HG03378 (cell line): Measurements from ENCODE around the gene NHLRC4.

Source experiments
- ATAC-seq: cut with Tn5 transposase; IDR thresholded peaks from one replicate; pipeline ENCODE4 v1.9.1; 2021; ENCODE audit warnings: mild to moderate bottlenecking, moderate library complexity; ENCODE audit not compliant: unreplicated experiment

Gene NHLRC4, protein sequence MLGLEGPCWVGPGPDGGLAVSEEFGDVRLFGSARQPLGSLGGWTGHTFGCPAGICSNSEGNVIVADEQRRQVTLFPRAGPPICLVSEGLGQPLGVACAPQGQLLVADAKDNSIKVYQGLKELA

DNA sequence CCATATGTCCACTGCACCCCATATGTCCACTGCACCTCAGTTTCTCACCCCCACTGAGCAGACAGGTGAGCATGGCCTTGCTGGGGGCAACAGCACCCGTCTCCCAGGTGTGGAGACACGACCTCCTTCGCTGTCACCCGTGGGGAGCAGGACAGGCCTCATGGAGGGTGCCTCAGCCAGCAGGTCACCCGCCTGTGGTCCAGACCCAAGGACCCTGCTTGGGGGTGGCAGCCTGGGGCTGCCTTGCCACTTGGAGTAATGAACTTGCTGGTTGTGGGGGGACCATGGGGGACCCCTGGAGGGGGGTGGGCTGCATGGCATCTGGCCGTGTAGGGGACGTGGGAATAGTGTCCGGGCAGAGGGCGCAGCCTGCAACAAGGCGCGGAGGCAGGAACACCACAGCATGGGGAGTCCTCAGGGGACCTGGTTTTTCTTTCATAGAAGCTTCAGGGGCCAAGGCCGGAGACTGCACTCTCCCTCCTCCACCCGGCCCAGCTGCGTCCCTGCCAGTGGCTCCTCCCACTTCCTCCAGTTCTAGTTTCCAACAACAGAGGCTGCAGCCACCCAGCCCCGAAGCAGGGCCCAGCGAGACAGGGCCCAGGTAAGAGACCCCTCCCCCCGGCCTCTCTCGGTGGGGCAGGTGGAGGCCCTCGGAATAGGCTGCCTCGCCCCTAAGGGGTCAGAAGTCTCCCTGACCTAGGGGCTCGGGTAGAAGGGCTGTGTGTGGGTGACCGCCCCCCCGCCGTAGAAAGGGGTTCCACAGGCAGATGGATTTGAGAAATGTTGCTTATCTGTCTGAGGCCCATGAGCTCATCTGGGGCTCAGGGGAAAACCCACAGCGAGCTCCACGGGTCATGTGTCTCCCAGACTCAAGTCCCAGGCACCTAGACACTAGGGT is at the start of gene NHLRC4:
Gene NHLRC4, plus strand, starts transcription at position 531 of the 898 bp plus-strand sequence. CDS start 1,043 bp downstream, outside the sequence.
- ATAC-seq: no peak

DNA sequence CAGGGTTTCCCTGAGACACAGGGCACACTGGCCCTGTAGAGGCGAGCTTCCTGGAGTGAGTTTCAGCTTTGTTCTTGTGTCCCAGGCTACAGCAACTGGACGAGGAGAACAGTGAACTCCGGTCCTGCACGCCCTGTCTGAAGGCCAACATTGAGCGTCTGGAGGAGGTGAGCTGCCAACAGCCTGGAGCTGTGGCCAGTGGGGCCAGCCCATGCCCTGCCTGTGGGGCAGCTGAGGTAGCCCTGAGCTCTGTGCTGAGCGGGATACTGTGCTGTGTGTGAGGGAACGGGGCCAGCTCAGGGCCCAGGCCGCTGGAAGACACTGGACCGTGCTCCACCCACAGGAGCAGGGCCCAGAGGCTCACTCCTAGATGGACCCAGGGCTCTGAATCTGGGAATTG is 47.9 kb upstream of the NHLRC4 start:
- no peak for ATAC-seq

DNA sequence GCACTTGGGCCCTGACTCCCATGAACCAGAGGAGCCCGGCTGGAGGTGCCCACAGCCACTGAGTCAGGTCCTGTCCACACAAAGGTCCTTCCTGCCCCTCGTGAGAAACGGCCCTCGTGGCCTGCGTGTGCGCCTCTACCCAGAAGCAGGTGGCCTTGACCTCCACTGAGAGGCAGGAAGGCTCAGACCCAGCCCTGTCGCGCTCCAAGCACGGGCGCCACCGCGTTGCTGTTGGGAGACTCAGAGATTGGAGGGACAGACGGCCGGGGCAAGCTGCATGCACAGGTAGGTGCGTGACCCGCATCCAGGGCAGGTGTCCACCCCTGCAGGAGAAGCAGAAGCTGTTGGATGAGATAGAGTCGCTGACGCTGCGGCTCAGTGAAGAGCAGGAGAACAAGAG is 47.4 kb upstream of the NHLRC4 start:
- ATAC-seq: no peak

DNA sequence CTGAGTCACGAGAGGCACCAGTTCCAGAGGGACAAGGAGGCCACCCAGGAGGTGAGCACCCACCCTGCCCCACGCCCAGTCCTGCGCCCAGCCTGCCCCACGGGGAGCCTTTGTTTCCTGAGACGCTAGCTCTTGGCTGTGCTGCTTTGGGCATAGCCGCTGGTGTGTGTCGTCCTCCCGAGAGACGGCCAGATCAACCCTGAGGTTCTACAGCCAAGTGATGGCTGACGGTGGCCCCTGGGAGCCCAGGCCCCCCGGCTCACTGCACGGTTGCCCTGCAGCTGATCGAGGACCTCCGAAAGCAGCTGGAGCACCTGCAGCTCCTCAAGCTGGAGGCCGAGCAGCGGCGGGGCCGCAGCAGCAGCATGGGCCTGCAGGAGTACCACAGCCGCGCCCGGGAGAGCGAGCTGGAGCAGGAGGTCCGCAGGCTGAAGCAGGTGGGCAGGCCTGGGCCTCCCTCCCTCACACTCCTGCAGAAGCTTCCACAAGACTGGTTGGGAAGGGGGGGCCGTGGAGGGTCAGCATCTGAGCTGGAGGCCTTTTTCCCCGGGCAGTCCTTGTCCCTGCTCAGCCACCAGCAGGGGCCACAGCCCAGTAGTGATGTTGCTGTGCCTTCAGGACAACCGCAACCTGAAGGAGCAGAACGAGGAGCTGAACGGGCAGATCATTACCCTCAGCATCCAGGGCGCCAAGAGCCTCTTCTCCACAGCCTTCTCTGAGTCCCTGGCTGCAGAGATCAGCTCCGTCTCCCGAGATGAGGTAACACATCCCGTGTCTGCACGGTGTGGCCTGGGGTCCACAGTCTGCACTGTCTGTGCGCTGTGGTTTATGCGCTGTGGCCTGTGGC is 46.7 kb upstream of the NHLRC4 start:
- no peak for ATAC-seq

DNA sequence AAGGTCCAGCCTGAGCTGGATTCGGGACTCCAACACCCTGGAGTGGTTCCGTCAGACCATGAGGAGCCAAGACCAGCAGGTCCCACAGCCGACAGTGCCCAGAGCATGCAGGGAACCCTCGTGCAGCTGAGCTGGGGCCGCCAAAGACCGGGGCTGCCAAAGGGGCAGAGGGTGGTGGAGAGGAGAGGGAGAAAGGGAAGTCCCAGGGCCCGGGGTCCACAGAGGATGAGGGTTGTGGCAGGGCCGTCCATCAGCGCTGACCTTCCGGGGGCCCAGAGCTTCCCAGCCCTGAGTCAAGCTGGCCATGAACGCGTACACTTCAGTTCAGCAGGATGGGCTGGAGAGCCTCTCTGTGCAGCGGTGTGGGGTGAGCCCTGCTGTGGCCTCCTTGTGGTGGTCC is 46.0 kb upstream of the NHLRC4 start:
- no peak for ATAC-seq

DNA sequence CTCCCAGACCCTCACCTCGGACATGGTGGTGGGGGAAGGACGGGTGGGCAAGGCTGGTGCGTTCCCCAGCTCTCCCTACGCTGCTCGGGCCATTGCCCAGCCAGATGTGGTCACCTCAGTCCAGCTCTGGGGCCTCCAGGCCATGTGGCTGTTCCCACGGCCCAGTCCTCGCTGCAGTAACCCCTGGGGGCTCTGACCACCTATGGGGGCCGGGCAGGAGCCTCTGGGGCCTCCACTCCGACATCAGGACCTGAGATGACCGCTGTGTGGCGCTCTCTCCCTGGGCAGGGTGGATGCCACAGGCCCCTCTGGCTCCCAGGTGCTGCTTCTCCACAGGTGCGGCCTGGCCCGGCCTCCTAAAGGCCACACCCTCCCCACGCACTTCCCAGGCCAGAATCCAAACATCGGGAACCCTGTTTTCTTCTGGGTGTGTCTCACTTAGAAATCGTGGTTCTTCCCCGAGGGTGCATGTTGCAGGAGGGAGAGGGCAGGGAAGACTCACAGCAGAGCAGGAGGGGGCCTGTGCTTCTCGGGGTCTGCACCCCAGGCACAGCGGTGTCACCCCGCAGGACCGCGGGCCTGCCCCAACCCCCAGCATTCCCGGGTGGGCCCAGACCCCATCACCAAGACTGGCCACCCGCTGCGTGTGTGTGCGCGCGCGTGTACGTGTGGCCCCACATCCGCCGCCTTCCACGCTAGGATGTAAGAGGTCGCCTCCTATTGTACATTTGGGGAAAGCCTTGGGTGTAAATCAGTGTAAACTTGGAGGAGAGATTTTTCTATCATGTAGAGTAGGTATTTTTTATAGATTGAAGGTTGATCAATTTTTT is 45.2 kb upstream of the NHLRC4 start:
- no peak for ATAC-seq

DNA sequence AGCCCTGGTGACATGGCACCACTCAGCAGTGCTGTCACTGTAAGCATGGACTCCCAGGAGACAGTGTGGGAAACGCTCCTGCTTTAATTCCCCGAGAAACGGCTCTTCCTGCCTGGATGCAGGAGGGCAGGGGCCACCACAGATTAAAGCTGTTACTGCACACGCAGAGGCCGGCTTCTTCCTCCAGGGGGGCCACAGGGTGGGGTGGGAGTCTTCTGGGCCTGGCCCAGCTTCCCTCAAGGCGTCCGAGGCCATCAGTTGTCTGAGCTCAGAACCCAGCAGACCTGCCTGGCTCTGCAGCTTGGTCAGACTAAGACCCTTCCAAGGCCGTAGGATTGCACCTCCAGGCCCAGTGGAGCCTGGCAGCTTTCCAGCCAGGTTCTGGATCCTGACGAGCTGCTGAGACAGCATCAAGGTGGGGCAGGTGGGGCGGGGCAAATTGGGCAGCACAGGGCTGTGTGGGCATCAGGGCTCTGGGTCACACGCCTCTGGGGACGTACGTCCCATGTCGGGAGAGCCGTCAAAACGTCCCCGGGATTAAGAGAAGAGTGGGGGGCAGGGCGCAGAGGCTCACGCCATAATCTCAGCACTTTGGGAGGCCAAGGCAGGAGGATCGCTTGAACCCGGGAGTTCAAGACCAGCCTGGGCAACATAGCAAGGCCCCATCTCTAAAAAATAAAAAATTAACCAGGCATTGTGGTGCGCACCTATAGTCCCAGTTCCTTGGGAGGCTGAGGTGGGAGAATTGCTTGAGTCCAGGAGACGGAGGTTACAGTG is 44.3 kb upstream of the NHLRC4 start:
- ATAC-seq: no peak

DNA sequence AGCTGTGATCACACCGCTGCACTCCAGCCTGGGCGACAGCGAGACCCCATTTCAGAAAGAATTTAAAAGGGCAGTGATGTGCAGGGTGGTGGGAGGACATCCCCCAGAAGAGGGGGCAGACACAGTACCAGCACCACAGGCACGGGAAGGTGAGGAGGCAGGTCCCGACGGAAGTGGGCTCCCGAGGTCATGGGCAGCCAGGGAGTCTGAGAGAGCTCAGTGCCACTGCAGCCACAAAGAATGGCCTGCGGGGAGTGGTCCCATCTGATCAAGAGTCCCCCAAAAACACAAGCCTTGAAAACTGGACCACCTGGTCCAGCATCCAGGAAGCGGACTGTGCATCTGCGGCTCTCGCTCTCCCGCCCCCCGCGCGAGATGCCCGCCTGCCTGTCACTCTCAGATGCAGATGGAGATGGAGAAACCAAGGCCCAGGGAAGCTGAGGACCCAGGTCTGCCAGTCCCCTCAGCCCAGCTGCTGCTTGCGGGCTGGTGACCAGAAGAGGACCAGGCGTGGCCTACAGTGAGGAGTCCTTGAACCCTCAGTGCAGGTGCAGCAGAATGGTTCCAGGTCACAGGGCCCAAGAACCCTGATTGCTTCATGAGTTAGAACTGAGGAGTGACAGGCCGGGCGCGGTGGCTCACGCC is 43.6 kb upstream of the NHLRC4 start:
- ATAC-seq: no peak

DNA sequence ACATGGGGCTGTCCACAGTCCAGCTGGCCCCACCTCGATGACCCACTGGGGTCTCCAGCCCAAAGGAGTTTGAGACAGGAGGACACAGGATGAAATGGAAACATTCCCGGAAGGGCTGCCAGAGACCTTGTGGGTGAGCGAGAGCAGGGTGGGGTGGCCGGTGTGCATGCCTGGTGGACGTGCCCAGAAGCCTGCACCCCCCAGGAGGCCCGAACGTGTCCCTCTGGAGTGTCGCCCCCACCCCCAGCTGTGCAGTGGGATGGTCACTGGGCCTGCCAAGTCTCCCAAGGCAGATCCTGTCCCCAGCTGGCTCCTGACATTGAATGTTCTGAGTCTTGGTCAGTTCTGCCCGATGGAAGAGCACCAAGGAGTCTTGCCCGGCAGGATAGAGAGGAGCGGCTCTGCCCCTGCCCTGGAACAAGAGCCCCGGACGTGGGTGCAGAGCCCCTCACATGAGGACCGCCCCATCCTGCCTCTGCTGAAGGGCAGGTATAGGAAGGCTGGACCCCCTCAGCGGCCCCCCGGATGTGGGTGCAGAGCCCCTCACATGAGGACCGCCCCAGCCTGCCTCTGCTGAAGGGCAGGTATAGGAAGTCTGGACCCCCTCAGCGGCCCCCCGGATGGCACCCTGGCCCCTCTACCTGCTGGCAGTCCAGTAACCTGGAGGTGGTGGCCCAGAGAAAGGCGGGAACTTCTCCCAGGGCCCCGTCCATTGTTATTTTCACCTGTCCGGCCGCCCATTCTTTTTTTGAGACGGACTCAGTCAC is 42.3 kb upstream of the NHLRC4 start:
- ATAC-seq: no peak

DNA sequence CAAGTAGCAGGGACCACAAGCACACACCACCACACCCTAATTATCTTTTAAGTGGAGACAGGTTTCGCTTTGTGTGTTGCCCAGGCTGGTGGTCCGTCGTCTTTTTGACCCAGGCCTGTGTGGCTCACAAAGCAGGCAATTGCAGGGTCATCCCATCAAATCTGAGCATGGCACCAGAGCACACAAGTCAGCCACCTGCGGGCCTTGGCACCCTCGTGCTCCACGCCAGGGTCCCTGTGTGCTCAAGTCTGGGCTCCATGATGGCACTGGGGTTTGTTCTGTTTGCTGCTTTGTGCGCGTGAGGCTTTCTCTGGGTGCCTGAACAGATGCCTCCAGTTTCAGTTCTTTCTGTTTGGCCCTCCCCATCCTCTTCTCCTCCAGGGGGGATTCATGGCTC is 41.7 kb upstream of the NHLRC4 start:
- no peak for ATAC-seq

DNA sequence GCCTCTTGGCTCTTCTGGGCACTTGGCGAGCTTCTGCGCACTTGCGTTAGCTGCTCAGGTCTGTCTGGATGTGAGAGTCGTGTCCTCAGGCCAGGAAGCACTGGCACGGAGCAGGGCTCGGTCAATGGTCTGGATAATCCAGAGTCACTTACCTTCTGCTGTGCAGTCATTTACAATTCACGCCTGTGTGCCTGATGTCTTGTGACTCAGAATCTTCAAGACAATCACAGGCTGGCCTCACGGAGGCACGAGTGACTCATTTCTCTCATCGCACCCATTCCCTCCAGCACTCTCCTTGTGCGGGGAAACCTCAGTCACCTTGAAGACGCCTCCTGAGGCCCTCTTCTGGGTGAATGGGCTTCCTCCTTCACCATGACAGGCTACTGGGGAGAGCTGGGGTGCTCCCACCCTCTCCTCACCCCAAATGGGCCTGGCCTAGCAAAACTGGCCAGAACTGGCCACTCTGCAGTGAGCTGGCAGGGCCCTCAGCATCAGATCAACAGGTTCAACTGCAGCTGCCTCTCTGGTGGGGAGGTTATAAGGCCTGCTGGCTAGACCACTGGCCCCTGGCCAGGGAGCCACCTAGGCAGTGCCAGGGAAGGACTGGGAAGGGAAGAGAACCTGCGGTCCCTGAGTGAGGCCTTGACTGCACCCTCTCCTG is 41.2 kb upstream of the NHLRC4 start:
- ATAC-seq: no peak

DNA sequence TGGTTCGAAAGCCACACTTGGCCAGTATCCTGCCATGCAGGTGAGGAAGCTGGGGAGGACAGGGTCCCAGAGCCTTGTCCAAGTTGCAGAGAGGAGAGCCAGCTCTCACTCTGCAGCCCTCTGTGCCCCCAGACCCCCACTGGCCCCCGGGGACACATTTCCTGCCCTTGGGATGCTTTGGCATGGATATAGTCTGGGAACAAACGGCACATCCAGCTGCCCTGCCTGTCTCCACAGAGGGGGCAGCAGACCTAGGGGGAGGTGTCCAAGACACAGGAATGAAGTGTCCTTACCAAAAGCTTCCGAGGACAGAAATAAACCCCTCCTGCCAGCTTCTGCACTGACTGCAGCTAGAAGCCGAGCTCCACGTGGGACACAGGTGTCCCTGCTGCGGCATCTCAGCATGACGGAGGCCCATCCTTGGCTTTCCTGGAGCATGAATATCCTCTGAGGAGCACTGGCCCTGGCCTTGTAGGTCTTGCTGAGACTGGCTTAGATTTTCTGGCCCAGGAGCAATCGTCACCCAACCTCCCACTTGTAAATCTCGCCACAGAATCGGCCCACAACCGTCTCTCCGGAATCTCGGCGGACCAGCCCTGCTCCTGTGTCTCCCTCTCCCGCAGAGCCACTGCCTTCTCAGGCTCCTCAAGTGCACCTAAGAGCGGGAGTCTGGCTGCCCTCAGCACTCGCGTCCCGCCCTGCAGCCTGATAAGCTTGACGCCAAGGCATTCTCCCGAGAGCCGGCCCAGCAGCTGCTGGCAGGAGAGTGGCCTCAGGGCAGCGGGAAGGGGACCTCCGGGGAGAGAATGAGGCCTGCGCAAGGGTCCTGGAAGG is 40.4 kb upstream of the NHLRC4 start:
- ATAC-seq: no peak

DNA sequence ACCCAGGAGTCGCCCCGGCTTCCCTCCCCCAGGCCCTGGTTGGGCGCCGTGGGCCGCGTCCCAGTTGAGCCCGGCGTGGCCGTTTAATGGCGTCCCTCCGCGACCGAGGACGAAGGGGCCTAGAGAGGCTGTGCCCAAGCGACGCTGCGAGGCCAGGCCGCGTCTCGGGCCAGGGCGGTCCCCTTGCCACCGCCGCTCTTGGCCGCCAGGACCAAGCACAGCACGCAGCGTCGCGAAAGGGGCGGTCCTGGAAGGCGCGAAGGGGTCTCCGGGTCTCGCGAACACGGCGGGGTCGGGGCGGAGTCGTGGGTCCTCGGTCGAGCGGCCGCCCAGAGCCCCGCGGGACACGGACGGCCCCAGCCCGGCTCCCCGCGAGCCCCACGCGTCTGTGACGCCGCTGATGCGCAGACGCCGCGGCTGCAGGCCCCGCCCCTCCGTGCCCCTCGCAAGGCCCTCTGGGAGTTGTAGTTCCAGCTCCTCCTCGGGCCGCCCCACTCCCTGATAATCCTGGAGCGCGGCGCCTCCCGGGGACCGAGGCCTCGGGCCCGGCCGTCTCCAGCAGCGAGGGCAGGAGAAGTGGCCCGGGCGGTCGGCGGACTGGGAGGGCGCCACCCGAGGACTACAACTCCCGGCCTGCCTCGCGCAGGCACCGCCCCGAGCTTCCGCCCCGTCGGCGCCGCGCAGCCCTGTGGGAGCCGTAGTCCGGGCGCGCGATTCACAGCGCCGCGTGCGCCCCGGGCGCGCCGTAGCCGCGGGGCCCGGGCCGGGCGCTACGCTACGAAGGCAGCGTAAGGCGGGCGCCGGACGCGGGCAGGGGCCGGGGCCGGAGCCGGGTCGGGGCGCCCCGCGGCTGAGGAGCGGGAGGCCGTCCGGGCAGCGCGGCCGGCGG is 39.5 kb upstream of the NHLRC4 start, which contains the start of gene CAPN15:
Gene CAPN15, plus strand, starts transcription at position 698 of the 889 bp plus-strand sequence. CDS start 19,127 bp downstream, outside the sequence.
- peak; percentile 53 for ATAC-seq

DNA sequence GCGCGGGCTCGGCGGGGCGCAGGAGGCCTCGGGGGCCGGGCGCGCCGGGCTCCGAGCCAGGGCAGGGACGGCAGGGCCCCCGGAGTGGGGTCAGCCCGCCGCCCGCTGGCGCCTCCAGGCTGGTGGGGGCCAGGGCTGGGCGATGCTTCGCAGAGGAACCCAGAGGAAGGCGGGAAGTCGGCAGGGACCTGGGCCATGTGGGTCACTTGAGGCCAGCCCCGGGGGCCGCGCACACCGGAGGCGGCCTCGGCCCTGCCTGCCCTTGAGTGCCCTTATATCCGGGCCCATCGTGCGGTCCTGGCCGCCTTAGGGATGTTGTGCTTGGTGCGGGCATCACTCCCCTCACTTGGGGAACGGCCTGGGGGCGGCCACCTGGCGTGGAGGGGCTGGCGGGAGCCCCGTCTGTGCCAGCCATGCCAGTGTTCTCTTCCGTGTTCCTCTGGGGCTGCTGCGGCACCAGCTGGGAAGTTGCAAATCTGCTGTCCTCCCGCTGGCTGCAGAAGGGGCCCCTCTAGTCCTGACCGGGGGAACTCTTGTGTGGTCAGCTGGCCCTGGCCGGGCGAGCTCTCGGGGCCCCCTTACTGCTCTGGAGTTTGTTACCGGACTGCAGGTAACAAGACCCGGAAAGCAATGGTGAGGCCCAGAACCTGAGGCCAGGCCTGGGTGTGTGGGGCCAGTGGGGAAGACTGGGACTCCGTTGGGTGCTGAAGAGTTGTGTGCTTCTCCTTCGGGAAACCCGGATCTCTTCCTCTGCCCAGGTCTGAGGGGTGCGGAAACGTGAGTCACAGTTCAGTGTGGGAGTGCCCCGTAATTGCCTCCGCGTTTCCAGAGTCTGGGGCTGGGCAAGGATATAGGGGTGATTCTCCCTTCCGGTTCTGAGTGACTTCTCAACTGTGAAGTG is 38.4 kb upstream of the NHLRC4 start:
- no peak for ATAC-seq

DNA sequence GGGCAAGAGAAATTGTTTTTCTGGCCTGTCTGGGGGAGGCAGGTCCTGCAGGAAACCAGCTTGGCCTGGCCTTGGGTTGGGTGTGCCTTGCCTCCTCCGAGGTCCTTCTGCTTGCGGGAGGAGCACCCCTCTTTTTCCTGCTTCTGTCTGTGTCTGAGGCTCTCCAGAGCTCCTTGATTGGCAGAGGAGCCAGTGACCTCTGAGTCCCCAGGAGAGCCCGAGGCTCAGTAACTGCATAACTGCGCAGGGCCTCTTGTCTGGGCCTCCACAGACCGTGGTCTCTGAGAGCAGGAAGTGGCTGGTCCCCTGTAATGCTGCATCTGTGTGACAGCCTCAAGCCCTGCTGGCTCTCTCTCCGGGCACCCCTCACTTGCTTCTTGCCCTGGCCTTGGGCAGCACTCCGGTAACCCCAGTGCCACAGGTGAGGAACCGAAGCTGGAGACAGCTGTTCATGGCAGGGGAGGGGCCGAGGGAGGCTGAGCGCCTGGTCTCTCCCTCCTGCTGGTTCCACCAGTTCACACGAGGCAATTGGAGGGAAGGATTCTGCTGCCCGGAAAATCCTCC is 37.7 kb upstream of the NHLRC4 start:
- ATAC-seq: no peak
